ENCODE measurements around the gene PAPPA2. TPM values are rescaled to one million over a fixed set of nuclear protein-coding genes. Genes with fewer than 3 reads are reported as not detected.

The PAPPA2 gene
- total RNA-seq, 1 experiment from 2014 or later: not detected

- Histone ChIP-seq H3K9me3 (ENCODE audit: insufficient read depth, low read depth) (no peaks in the 10 kb centered on the region), H3K27ac (no peak overlapping the region), H3K4me1 (replicated peaks; ENCODE audit: insufficient read depth) (no peaks in the 10 kb centered on the region), H3K4me2 (no peak overlapping the region), H2AFZ (no peak overlapping the region), H3F3A (ENCODE audit: insufficient read depth, low read depth) (no peaks in the 10 kb centered on the region), H3K27me3 (ENCODE audit: insufficient read depth, low read depth) (no peaks in the 10 kb centered on the region), H4K20me1 (ENCODE audit: insufficient read depth) (no peaks in the 10 kb centered on the region), H3K36me3 (ENCODE audit: low read depth) (no peaks in the 10 kb centered on the region), H3K4me3 (no peak overlapping the region), H3K9me2 (ENCODE audit: insufficient read depth) (no peaks in the 10 kb centered on the region), H3K79me2 (ENCODE audit: low read depth) (no peaks in the 10 kb centered on the region)
- BruUV-seq (replicated peaks): no TSS peak
- DNase-seq: no peak
- ChIA-PET POLR2A (ENCODE audit: unreplicated experiment) (no interaction called here), CTCF (no interaction called here)
- intact Hi-C loops (cut with micrococcal nuclease; ENCODE audit: unreplicated experiment): no loop called here
- no peak for TF ChIP-seq EZH2 (IDR thresholded peaks at IDR 0.05; ENCODE audit: low read depth)
- TF ChIP-seq CTCF (conservative IDR thresholded peaks at IDR 0.05): no peak
Measured at GRCh38 chr1:176850871-176851270, 387.9 kb downstream of the PAPPA2 start.

GRCh38 chr1:176852124-176852523 lies 389.1 kb downstream of the PAPPA2 start:
- no peaks in the 10 kb centered on the region for H3K36me3 ChIP-seq (ENCODE audit: low read depth)
- H3K27ac ChIP-seq: no peak overlapping the region
- H3F3A ChIP-seq (ENCODE audit: insufficient read depth, low read depth): no peaks in the 10 kb centered on the region
- ChIA-PET CTCF (no interaction called here), POLR2A (ENCODE audit: unreplicated experiment) (no interaction called here)
- no peak overlapping the region for H3K4me3 ChIP-seq
- H3K79me2 ChIP-seq (ENCODE audit: low read depth): no peaks in the 10 kb centered on the region
- intact Hi-C loops (cut with micrococcal nuclease; ENCODE audit: unreplicated experiment): no loop called here
- H3K27me3 ChIP-seq (ENCODE audit: insufficient read depth, low read depth): no peaks in the 10 kb centered on the region
- no peaks in the 10 kb centered on the region for H3K9me3 ChIP-seq (ENCODE audit: insufficient read depth, low read depth)
- no peaks in the 10 kb centered on the region for H4K20me1 ChIP-seq (ENCODE audit: insufficient read depth)
- H3K9me2 ChIP-seq (ENCODE audit: insufficient read depth): no peaks in the 10 kb centered on the region
- no peaks in the 10 kb centered on the region for H3K4me1 ChIP-seq (replicated peaks; ENCODE audit: insufficient read depth)
- TF ChIP-seq EZH2 (IDR thresholded peaks at IDR 0.05; ENCODE audit: low read depth): no peak
- TF ChIP-seq CTCF (conservative IDR thresholded peaks at IDR 0.05): no peak
- no peak for DNase-seq
- BruUV-seq (replicated peaks): no TSS peak
- H3K4me2 ChIP-seq: no peak overlapping the region
- H2AFZ ChIP-seq: no peak overlapping the region

GRCh38 chr1:176853503-176853902 lies 390.5 kb downstream of the PAPPA2 start:
- H2AFZ ChIP-seq: no peak overlapping the region
- ChIA-PET CTCF (no interaction called here), POLR2A (ENCODE audit: unreplicated experiment) (no interaction called here)
- H3K4me1 ChIP-seq (replicated peaks; ENCODE audit: insufficient read depth): no peaks in the 10 kb centered on the region
- TF ChIP-seq EZH2 (IDR thresholded peaks at IDR 0.05; ENCODE audit: low read depth): no peak
- no peak for TF ChIP-seq CTCF (conservative IDR thresholded peaks at IDR 0.05)
- no peaks in the 10 kb centered on the region for H3K36me3 ChIP-seq (ENCODE audit: low read depth)
- no peaks in the 10 kb centered on the region for H3K9me2 ChIP-seq (ENCODE audit: insufficient read depth)
- no peak overlapping the region for H3K4me3 ChIP-seq
- BruUV-seq (replicated peaks): no TSS peak
- H3K27me3 ChIP-seq (ENCODE audit: insufficient read depth, low read depth): no peaks in the 10 kb centered on the region
- H3K9me3 ChIP-seq (ENCODE audit: insufficient read depth, low read depth): no peaks in the 10 kb centered on the region
- intact Hi-C loops (cut with micrococcal nuclease; ENCODE audit: unreplicated experiment): no loop called here
- H3K27ac ChIP-seq: no peak overlapping the region
- H4K20me1 ChIP-seq (ENCODE audit: insufficient read depth): no peaks in the 10 kb centered on the region
- no peak overlapping the region for H3K4me2 ChIP-seq
- no peaks in the 10 kb centered on the region for H3K79me2 ChIP-seq (ENCODE audit: low read depth)
- H3F3A ChIP-seq (ENCODE audit: insufficient read depth, low read depth): no peaks in the 10 kb centered on the region
- no peak for DNase-seq

Measured in PC-9 (cell line).